Ovary (tissue), 3 donors: ENCODE measurements around the gene CROCC2.
A peak's percentile ranks its signal among the peaks of the same experiment; 100 is the strongest.

Source experiments
- POLR2A ChIP-seq: fragments of 450-650 bp; IDR thresholded peaks from one replicate; pipeline ENCODE4 v1.6.1; 2017; ENCODE audit warnings: antibody characterized with exemption, mild to moderate bottlenecking, moderate library complexity
- TF ChIP-seq, protein P1 (sequence below), 3 donors: fragments of 450-650 bp in 2 of 3; fragments of 200-600 bp in 1 of 3; IDR thresholded peaks; one replicate each; pipeline versions ENCODE4 v1.5.1 to v1.8.0; 2016 to 2022; ENCODE audit warnings: antibody characterized with exemption in 3 of 3, mild to moderate bottlenecking in 1 of 3
- donor health status: DM: no; HTN: no; CAD: no.

DNA sequence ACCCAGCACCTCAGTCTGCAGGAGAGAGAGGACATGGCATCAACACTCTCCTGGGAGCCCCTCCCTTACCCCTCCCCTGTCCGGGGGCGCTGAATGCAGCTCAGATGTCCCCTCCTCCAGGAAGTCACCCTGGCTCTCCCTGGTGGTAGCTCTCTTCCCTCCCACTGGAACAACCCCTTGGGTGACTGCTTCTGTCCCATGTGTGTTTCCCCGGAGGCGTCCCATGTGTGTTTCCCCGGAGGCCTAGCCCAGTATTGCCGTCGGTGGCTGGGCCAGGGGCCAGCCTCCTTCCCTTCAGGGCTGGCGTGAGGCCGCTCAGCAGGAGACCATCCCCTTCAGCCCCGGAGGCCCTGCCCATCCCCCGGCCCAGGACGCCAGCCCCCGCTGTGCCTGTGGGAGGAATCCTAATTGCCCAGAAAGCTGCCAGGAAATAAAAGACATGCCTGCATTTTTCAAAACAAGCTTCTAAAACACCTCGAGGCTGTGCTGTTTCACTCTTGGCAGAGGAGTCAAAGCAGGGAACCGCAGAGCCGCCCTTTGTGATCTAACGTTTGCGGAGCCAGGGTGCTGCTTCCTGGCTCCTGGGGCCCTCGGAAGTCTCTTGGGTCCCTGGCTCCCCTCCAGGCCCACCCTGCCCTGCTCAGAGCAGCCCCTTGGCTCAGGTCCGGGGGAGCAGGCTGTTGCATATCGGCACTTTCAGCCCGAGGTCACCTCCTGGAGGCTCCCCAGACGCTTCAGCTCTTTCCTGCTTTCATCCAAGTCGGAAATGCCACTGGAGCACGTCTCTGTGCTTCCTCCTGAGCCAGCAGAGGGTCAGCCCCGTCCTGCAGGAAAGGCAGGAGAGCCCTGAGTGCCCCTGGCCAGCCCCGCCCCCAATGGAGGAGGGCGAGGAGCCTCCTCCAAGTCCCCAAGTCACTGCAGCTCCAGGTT lies 103.7 kb downstream of the CROCC2 start:
- TF ChIP-seq, protein P1, sequence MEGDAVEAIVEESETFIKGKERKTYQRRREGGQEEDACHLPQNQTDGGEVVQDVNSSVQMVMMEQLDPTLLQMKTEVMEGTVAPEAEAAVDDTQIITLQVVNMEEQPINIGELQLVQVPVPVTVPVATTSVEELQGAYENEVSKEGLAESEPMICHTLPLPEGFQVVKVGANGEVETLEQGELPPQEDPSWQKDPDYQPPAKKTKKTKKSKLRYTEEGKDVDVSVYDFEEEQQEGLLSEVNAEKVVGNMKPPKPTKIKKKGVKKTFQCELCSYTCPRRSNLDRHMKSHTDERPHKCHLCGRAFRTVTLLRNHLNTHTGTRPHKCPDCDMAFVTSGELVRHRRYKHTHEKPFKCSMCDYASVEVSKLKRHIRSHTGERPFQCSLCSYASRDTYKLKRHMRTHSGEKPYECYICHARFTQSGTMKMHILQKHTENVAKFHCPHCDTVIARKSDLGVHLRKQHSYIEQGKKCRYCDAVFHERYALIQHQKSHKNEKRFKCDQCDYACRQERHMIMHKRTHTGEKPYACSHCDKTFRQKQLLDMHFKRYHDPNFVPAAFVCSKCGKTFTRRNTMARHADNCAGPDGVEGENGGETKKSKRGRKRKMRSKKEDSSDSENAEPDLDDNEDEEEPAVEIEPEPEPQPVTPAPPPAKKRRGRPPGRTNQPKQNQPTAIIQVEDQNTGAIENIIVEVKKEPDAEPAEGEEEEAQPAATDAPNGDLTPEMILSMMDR (IDR thresholded peaks at IDR 0.05), result peak in 2 of 3 donors; percentile 23 to 28
- TF ChIP-seq POLR2A, result no peak
